GM12801 (cell line): ENCODE data around the gene WDR49.

ENCODE experiments used
- CTCF ChIP-seq: IDR thresholded peaks from one replicate; pipeline ENCODE4 v1.5.1; 2011; ENCODE audit warnings: control low read depth; ENCODE audit not compliant: insufficient read length; ENCODE audit errors: extremely low read depth

Gene WDR49

DNA sequence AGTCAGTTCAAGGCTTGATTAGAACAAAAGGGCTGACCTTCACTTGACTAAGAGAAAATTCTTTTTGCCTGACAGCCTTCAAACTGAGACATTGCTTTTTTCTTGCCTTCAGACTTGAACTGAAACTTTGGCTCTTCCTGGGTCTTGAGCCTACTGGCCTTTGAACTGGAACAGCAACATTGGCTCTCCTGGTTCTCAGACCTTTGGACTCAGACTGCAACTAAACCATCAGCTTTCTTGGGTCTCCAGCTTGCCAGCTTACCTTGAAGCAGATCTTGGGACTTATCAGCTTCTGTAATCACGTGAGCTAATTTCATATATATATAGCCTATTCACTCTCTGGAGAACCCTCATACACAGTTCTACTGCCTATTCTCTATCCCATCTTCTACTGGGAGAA lies 19.5 kb upstream of the WDR49 start:
- no peak for TF ChIP-seq CTCF

DNA sequence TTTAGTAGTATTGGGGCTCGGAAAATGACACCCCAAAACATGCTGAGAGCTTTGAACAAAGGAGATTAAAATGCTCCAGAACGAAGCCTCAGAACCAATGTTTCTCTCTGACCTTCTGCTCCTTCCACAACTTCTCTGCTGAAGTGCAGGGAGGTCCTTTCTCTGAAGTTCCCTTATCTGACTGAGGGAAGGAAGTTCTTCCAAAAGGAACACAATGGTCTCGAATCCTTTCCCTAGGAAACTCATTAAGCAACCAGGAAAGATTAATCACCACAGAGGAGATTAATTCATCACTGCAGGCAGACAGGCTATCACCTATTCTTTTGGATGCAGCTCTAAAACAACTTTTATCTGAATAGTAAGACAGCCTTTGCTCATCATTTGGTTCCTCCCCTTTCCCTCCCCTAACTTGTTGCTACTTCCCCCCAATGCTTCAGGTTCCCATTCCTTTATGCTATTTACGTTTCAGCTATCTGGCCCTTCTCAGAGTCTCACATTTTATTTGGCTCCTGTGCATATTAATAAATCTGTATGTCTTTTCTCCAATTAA lies 18.2 kb upstream of the WDR49 start:
- no peak for TF ChIP-seq CTCF

GRCh38 chr3:167669699-167670098 lies 16.0 kb upstream of the WDR49 start:
- TF ChIP-seq CTCF = no peak

- no peak for TF ChIP-seq CTCF
Measured at GRCh38 chr3:167668651-167669050, 14.9 kb upstream of the WDR49 start.

DNA sequence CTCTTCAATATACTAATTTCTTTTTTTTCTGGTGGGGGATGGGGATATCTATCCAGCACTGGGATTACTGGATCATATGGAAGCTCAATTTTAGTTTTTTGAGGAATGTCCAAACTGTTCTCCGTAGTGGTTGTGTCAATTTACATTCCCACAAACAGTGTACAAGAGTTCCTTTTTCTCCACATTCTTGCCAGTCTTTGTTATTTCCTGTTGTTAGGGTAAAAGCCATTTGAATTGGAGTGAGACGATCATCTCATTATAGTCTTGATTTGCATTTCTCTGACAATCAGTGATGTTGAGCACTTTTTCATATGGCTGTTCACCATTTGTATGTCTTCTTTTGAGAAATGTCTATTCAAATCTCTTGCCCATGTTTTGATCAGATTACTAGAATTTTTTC lies 12.8 kb upstream of the WDR49 start:
- TF ChIP-seq CTCF = no peak

DNA sequence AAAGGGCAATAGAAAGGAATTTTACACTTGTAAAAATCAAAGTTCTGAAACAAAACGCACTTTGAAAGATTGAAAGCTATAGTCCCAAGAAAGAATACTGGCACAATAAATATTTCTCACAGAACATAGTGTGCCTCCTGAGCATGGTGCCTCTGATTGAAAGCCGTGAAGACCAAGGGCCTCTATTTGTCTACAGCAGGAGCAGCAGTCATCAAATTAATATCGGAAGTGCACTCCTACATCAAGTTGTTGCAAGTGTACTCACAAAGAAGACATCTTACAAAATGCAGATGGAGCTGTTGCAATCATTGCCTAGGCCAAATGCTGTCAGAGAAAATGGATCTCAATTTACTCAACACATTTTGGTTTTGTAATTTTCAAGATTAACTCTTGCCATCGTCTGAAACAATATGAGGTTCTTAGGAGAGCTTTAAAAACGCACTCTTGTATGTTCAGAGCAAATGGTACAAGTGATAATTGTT lies 9.2 kb upstream of the WDR49 start:
- TF ChIP-seq CTCF = no peak

- no peak for TF ChIP-seq CTCF
Measured at GRCh38 chr3:167657684-167658225, 4.0 kb upstream of the WDR49 start.
